Suprapubic skin (tissue), 4 donors: ENCODE data around the gene NEGR1. TPM values are rescaled to one million over a fixed set of nuclear protein-coding genes. Genes with fewer than 3 reads are reported as not detected.

Experiments used
- DNase-seq, 2 donors: peaks; one replicate each; pipeline ENCODE4 v3.0.0-alpha.2; 2019; ENCODE audit warnings: low spot score in 2 of 2
- H3K27ac ChIP-seq: fragments of 200-600 bp; sonication (generic); one replicate; pipeline ENCODE4 v1.5.1; 2019
- H3K27me3 ChIP-seq: fragments of 200-600 bp; sonication (generic); one replicate; pipeline ENCODE4 v1.5.1; 2019
- H3K36me3 ChIP-seq: fragments of 200-600 bp; sonication (generic); one replicate; pipeline ENCODE4 v1.5.1; 2019
- H3K4me1 ChIP-seq: fragments of 200-600 bp; sonication (generic); one replicate; pipeline ENCODE4 v1.5.1; 2019
- H3K4me3 ChIP-seq: fragments of 200-600 bp; sonication (generic); one replicate; pipeline ENCODE4 v1.5.1; 2019; ENCODE audit warnings: mild to moderate bottlenecking
- H3K9me3 ChIP-seq: fragments of 200-600 bp; sonication (generic); one replicate; pipeline ENCODE4 v1.5.1; 2019
- CTCF ChIP-seq, 2 donors: fragments of 200-600 bp in 1 of 2; fragments of 450-650 bp in 1 of 2; sonication (generic) in 1 of 2; IDR thresholded peaks; one replicate each; pipeline ENCODE4 v1.5.1; 2016 to 2019; ENCODE audit warnings: antibody characterized with exemption in 2 of 2, mild to moderate bottlenecking in 1 of 2, moderate library complexity in 1 of 2
- EP300 ChIP-seq: sonication (generic); formaldehyde crosslinking; IDR thresholded peaks from one replicate; pipeline ENCODE4 v1.6.1; 2017; ENCODE audit warnings: antibody characterized with exemption
- POLR2A ChIP-seq, 2 donors: fragments of 450-650 bp; IDR thresholded peaks; one replicate each; pipeline ENCODE4 v1.6.1; 2017; ENCODE audit warnings: antibody characterized with exemption in 2 of 2, mild to moderate bottlenecking in 2 of 2, moderate library complexity in 2 of 2
- POLR2AphosphoS5 ChIP-seq, 3 donors: sonication (generic); formaldehyde crosslinking; IDR thresholded peaks; one replicate each; pipeline ENCODE4 v1.6.1; 2017; ENCODE audit warnings: antibody characterized with exemption in 3 of 3
- WGBS: methylation state at CpG from one replicate; pipeline ENCODE4 v1.1.5; 2018; 5-methylcytosine and 5-hydroxymethylcytosine counted together
- total RNA-seq, 4 donors: library from RNA; depleted of rRNA; stranded (reverse); fragments of >200 nt; gene quantifications; one replicate each; pipeline ENCODE4 v1.1.0, GENCODE V29; 2016

NEGR1 gene
- total RNA-seq, 4 donors from 2014 or later = 3.0 to 9.9 (median 3.8) TPM

- Histone ChIP-seq H3K27me3 (no peaks in the 10 kb centered on the region), H3K36me3 (no peaks in the 10 kb centered on the region), H3K4me3 (no peak overlapping the region), H3K9me3 (no peaks in the 10 kb centered on the region), H3K4me1 (peaks cover 5% of the 10 kb centered on the region), H3K27ac (no peak overlapping the region)
- no peak for DNase-seq
- WGBS = 35% methylated on average over 1 of the region's 1 CpG
- TF ChIP-seq POLR2A (IDR thresholded peaks at IDR 0.05) (no peak), CTCF (IDR thresholded peaks at IDR 0.05) (no peak), POLR2AphosphoS5 (IDR thresholded peaks at IDR 0.05) (no peak), EP300 (no peak)
Observed at GRCh38 chr1:71857862-71858261, 424.5 kb downstream of the NEGR1 start.

GRCh38 chr1:71853360-71853759 lies 429.0 kb downstream of the NEGR1 start:
- TF ChIP-seq POLR2A (IDR thresholded peaks at IDR 0.05) (no peak), EP300 (no peak), CTCF (IDR thresholded peaks at IDR 0.05) (no peak), POLR2AphosphoS5 (IDR thresholded peaks at IDR 0.05) (no peak)
- Histone ChIP-seq H3K4me1 (peaks cover 4% of the 10 kb centered on the region), H3K36me3 (no peaks in the 10 kb centered on the region), H3K4me3 (no peak overlapping the region), H3K27me3 (no peaks in the 10 kb centered on the region), H3K9me3 (no peaks in the 10 kb centered on the region), H3K27ac (no peak overlapping the region)
- WGBS = 81% methylated on average over 2 of the region's 2 CpGs
- DNase-seq = no peak

- no peaks in the 10 kb centered on the region for H3K9me3 ChIP-seq
- H3K27ac ChIP-seq = peak overlapping the region; percentile 52
- H3K4me1 ChIP-seq = no peaks in the 10 kb centered on the region
- DNase-seq = no peak
- no peak for TF ChIP-seq POLR2A (IDR thresholded peaks at IDR 0.05)
- TF ChIP-seq EP300 = no peak
- no peak for TF ChIP-seq POLR2AphosphoS5 (IDR thresholded peaks at IDR 0.05)
- TF ChIP-seq CTCF (IDR thresholded peaks at IDR 0.05) = no peak
- 63% methylated on average over 3 of the region's 3 CpGs for WGBS
- no peak overlapping the region for H3K4me3 ChIP-seq
- no peaks in the 10 kb centered on the region for H3K27me3 ChIP-seq
- H3K36me3 ChIP-seq = no peaks in the 10 kb centered on the region
Observed at GRCh38 chr1:71850936-71851335, 431.4 kb downstream of the NEGR1 start.

- Histone ChIP-seq H3K4me1 (no peaks in the 10 kb centered on the region), H3K9me3 (no peaks in the 10 kb centered on the region), H3K27me3 (no peaks in the 10 kb centered on the region), H3K4me3 (no peak overlapping the region), H3K27ac (peak overlapping the region; percentile 52), H3K36me3 (no peaks in the 10 kb centered on the region)
- TF ChIP-seq POLR2AphosphoS5 (IDR thresholded peaks at IDR 0.05) (no peak), EP300 (no peak), CTCF (IDR thresholded peaks at IDR 0.05) (no peak), POLR2A (IDR thresholded peaks at IDR 0.05) (no peak)
- DNase-seq = no peak
Observed at GRCh38 chr1:71850515-71850914, 431.8 kb downstream of the NEGR1 start.

- no peaks in the 10 kb centered on the region for H3K9me3 ChIP-seq
Observed at GRCh38 chr1:71843012-71843411, 439.3 kb downstream of the NEGR1 start.

More at GRCh38 chr1:71843012-71843411, 439.3 kb downstream of the NEGR1 start:
- no peak for TF ChIP-seq POLR2A (IDR thresholded peaks at IDR 0.05)
- no peak for TF ChIP-seq EP300
- no peak for TF ChIP-seq POLR2AphosphoS5 (IDR thresholded peaks at IDR 0.05)
- no peak for TF ChIP-seq CTCF (IDR thresholded peaks at IDR 0.05)
- Histone ChIP-seq H3K36me3 (no peaks in the 10 kb centered on the region), H3K27me3 (no peaks in the 10 kb centered on the region), H3K4me1 (no peaks in the 10 kb centered on the region), H3K27ac (no peak overlapping the region), H3K4me3 (no peak overlapping the region)
- DNase-seq = no peak
- 91% methylated on average over 2 of the region's 2 CpGs for WGBS
